GM19193 (cell line): ENCODE measurements around the gene BRSK1.

Experiments
- POLR2A ChIP-seq: IDR thresholded peaks from 4 replicates; pipeline ENCODE4 v1.6.1; 2011; ENCODE audit not compliant: insufficient read depth, insufficient read length; ENCODE audit errors: extremely low read depth

Gene BRSK1

DNA sequence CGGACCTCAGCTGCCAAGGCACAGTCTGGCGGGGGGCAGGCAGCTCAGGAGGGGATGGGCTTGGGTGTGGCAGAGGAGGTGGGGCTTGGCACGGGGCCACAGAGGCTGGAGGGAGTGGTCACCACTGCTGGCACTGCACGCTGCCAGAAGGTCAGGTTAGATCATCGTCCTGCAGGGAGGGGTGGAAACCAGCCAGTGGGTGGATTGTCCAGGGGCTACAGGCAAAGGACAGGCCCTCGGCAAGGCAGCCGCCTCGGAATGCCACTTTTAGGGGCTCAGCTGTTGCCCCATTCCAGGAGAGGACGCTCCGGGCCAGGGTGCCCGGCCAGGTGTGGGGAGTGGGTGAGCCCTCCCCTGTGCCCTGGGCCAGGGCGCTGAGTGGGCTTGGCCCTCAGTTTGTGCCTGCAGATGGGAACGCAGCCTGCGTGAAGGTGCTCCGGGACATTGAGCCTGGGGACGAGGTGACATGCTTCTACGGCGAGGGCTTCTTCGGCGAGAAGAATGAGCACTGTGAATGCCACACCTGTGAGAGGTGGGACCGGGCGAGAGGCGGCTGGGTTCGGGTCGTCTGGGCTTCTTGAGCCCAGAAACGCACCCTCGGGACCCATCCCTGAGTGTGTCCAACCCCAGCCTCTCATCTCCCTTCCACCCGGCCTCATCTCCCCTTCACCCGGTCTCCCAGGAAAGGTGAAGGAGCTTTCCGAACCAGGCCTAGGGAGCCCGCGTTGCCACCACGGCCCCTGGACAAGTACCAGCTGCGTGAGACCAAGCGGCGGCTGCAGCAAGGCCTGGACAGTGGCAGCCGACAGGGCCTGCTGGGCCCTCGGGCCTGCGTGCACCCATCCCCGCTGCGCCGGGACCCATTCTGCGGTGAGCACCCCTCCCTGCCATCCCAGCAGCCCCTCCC is 62.3 kb downstream of the BRSK1 start:
- no peak for TF ChIP-seq POLR2A

DNA sequence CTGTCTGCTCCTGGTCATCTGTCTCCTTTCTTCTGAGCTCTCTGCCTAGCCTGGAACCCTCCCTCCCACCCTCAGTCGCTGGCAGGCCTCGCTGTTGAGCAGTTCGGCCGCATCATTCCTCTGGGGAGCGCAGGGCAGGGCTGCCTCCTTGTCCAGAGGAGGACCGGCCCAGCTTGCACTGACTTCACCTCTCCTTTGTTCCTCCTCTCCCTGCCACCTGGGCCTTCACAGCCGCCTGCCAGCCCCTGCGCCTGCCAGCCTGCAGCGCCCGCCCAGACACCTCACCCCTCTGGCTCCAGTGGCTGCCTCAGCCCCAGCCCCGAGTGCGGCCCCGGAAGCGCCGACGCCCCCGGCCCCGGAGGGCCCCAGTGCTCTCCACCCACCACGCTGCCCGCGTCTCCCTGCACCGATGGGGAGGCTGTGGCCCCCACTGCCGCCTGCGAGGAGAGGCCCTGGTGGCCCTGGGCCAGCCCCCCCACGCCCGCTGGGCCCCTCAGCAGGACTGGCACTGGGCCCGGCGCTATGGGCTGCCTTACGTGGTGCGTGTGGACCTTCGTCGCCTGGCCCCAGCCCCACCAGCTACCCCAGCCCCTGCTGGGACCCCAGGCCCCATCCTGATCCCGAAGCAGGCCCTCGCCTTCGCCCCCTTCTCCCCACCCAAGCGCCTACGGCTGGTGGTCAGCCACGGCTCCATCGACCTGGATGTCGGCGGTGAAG is 63.1 kb downstream of the BRSK1 start:
- no peak for TF ChIP-seq POLR2A

DNA sequence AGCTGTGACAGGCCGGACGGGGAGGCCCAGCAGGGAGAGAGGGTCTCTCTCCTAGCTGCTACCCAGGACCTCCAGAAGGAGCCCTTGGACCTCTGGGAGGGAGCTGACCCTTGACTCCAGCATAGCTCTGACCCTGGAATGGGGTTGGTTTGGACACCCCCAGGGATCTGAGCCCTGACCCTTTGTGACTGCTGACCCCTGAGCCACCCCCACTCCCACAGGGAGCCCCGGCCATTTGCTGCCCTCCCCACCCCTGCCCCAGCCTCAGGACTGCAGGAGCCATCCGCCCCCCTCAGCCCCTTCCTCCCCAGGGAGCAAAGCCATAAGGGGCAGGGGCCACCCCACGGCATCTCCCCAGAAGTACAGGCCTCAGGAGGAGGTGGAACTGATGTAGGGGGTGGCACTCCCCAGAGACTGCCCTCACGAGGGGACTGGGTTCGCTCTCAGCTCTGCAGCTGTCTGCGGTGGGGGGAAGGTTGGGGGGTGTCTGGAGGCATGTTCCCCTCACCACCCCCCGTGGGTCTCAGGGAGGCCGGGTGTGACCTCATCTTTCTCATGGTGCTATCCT is 63.7 kb downstream of the BRSK1 start:
- no peak for TF ChIP-seq POLR2A

DNA sequence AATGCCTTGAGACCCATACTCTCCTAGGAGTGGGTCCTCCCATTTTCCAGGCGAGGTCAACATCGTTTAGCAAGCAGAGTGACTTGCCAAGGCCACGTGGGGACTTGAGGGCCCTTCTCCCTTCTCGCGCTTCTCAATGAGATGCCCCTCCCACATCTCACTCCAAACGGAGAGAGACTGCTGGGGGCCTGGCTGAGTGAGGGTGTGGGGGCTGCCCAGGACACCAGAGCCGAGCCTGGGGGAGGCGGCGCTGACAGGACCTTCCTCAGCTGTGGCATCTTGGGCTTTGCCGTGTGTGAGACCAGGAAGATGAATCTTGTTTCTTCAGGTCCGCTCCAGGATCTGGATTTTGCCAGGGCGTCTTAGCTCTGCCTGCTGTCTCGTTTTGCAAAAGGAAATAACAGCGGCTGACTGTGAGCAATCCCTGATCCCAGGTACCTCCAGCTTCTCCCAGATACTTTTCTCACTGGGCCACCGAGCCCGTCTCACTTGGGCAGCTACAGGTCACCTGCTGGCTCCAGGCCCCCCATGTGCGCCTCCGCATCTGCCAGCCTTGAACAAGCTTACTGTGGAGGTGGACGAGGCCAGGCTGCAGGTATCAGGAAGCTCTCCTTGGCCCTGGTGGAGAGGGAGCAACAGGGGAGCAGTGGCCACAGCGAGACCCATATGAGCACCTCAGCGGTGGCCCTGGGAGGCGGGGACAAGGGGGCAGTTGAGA is 64.7 kb downstream of the BRSK1 start:
- no peak for TF ChIP-seq POLR2A

DNA sequence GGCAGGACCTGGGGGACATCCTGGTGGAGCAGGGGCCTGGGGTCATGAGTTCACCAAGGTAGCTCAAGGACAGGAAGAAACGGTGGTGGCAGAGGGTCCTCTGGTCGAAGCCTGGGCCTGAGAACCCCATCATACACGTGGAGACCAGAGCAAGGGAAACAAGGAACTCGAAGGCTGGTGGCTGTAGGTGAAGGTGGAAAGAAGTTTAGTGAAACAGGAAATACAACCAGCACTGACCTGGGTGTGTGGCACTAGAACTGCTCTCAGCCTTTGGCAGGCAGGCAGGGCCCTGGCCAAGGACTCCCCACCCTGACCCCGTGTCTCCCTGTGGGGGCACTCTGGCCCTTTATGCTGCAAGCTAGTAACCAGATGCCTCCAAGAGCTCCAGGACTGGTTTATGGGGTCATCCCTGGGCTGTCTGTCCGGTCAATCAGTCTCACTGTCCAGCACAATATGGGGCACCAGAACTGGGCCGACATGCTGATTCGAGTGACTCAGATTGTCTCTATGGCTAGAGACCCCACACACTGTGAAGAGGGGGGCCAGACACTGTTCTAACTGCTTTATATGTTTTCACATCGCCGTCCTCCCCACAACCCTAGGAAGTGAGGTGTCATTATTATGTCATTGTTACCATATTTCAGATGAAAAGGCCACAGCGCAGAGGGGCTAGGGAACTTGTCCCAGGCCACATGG is 67.0 kb downstream of the BRSK1 start:
- no peak for TF ChIP-seq POLR2A

DNA sequence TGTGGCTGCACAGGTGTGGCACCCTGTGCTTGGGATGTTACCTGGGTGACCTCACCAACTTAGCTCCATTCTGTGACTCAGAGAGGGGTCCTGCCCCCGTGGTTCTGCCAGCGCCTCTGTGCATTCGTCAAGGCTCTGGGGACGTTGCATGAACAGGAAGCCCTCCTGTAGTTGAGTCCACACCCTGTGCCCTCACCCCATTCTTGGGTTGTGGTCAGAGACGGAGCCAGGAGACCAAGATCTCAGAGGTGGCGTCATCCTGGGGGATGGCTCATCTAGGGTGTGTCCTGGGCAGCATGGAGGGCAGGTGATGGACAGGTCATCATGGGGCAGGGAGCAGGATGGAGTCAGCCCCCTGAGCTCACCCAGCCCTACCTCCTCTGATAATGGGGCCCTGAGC is 68.2 kb downstream of the BRSK1 start:
- TF ChIP-seq POLR2A: no peak

DNA sequence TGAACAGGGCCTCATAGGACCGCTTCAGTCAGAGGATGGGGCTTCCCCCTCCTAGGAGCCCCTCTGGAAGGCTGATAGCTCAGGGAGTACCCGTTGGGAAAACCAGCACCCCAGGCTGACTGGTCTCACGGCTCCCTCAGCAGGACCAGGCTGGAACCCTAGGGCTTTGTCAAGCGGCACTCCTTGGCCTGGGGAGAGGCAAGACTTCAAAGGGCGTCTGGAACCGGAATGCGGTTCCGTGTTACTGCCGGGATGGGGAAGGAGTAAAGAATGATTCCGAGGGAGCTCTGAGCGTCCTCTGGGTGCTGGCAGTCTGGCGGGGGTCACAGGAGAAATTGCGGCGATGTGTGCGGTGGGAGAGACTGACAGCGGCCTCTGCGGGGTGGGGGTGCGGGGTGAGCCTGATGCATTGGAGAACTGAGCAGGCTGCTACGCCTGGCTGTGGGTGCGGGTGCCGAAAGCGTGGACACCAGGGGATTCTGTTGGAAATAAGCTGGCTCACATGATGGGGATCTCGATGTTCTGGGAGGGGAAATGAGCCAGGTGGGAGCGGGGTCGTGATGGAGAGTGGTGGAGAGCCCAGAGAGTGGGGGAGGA is 68.8 kb downstream of the BRSK1 start:
- TF ChIP-seq POLR2A: no peak

DNA sequence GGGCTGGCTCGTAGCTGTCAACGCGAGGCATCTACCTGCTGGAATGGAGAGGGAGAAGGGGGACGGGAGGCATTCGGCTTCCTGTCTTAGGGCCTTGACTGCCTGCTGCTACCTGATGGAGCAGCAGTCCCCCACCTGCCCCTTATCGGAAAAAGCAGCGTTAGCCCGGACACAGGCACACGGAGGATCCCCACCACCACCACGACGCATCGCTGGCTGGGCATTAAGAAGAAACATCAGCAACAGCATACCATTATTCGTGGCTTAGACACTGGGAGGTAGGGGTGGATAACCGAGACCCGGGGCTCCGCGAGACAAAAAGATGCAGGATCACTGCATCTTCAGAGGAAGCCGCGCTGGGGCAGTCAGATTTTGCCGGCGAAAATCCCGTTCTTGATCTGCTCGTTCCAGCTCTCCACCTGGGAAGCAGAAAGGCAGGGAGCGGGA is 69.6 kb downstream of the BRSK1 start:
- TF ChIP-seq POLR2A: no peak

DNA sequence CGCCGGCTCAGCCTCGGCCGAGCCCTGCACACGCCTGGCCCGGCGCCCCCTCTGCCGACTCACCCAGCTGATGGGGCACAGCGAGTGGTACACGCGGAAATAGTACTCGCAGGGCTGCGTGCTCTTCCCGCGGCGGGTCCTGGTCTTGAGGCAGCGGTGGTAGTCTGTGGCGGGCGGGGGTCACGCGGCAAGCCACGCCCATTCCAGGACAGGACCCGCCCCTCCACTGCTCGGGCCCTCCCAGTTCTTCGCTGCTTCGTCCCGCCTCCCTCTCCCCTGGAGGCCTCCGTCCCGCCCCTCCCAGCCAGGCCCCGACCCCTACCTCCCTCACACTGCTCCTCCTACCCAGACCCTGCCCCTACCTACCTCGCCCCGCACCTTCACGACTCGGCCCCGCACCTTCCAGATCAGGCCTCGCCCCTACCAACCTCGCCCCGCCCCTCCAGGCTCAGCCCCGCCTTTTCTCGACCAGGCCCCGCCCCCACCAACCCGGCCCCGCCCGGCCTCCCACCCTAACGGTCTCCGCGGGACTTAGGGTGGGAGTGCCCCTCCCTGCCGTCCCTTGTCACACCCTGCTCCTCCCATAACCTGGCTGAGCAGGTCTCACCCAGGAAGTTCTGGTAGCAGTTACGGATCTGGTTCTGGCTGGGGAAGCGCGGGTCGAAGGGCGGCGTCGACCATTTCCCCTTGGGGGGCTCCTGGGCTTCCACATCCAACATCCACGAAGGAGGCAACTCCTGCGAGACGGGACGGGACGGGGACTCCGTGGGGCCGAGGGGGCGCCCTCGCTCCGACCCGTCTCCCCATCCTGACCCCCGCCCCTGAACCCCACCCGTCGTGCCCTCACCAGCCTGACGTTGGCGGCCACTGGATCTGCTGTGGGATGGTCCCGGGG is 70.3 kb downstream of the BRSK1 start:
- TF ChIP-seq POLR2A: no peak

DNA sequence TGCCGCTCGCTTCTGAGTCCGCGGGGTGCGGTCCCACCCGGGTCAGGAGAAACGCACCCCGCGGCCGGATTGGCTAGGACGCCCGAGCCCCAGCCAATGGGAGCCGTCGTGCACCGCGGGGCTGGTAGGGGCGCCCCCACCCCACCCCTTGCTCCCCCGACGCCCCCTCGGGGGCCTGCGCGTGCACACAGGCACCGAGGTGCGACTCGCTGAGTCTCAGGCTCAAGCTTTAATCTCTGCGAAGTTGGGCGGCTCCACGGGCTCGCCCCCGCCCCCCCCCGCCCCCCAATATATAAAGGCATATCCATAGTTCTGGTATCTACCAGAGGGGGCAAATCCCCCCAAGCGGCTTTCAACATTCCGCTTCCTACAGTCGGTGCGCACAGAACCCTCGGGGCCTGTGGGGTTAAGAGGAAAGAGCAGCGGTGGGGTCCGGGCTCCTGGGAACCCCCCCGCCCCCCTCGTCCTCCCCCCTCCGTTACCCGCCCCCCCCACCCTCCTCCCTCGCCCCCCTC is 71.0 kb downstream of the BRSK1 start, which contains the start of gene COX6B2:
COX6B2 (minus strand) TSS at position 22 of the 515 bp plus-strand sequence. CDS start 198 bp downstream, outside the sequence.
- no peak for TF ChIP-seq POLR2A

DNA sequence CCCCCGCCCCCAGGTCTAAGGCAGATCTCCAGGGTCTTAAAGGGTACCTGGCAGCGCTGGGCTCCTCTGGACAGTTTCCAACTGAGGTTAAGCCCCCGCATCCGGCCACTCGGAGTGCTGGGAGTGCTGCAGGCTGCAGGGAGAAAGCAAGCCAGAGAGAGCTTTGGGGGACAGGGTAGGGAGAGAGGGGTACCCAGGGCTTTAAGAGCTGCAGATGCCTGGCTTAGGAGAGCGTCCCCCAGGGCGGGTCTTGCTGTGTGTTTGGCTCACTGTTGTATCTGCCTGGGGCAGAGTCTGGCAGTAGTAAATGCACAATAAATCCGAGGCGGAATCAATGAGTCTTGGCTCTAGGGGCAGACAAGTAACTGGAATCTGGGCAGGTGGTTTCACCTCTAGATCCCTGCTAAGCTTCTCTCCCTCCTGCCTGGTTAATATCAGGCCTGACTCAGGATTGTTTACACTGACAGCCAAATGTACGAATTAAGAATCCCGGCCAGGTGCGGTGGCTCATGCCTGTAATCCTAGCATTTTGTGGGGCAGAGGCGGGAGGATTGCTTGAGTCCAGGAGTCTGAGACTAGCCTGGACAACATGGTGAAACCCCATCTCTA is 71.5 kb downstream of the BRSK1 start:
- no peak for TF ChIP-seq POLR2A

DNA sequence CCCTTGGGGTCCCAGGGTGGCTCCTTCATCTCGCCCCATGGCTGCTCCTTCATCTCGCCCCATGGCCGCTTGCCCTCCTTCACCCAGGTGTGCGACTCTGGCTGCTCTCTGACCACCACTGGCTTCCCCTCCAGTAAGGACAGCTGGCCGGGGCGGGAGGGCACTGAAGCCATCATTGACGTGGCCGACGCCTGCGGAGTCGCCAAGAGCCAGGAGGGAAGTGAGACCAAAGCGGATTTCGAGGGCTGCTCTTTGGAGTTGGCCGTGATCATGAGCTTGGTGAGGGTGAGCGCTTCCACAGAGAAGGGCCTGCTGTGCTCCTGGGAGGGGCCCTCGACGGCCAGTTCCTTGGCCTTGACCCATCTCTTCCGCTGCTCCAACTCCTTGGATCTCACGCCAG is 74.7 kb downstream of the BRSK1 start:
- no peak for TF ChIP-seq POLR2A
